GM19099 (cell line): ENCODE measurements around the gene PTGR1.

Source experiments
- POLR2A ChIP-seq: IDR thresholded peaks from 3 replicates; pipeline ENCODE4 v1.6.1; 2011; ENCODE audit warnings: low read depth; ENCODE audit not compliant: insufficient read length; ENCODE audit errors: extremely low read depth

The PTGR1 gene

GRCh38 chr9:111628411-111628810 lies 29.0 kb upstream of the PTGR1 start:
- no peak for TF ChIP-seq POLR2A

- TF ChIP-seq POLR2A, result no peak
Observed at GRCh38 chr9:111627260-111627963, 28.0 kb upstream of the PTGR1 start.

GRCh38 chr9:111622626-111623025 lies 23.2 kb upstream of the PTGR1 start:
- TF ChIP-seq POLR2A, result no peak

- TF ChIP-seq POLR2A, result no peak
Observed at GRCh38 chr9:111621895-111622480, 22.5 kb upstream of the PTGR1 start.

- no peak for TF ChIP-seq POLR2A
Observed at GRCh38 chr9:111615928-111616327, 16.5 kb upstream of the PTGR1 start.

GRCh38 chr9:111613436-111614040 lies 14.1 kb upstream of the PTGR1 start:
- no peak for TF ChIP-seq POLR2A

GRCh38 chr9:111610845-111611244 lies 11.4 kb upstream of the PTGR1 start:
- TF ChIP-seq POLR2A, result no peak

- TF ChIP-seq POLR2A, result no peak
Observed at GRCh38 chr9:111610149-111610548, 10.7 kb upstream of the PTGR1 start.

GRCh38 chr9:111605041-111605559 lies 5.7 kb upstream of the PTGR1 start:
- TF ChIP-seq POLR2A, result no peak

GRCh38 chr9:111604054-111604615 lies 4.7 kb upstream of the PTGR1 start:
- no peak for TF ChIP-seq POLR2A

- no peak for TF ChIP-seq POLR2A
Observed at GRCh38 chr9:111603041-111603440, 3.6 kb upstream of the PTGR1 start.

- TF ChIP-seq POLR2A, result no peak
Observed at GRCh38 chr9:111601237-111602018, 2.0 kb upstream of the PTGR1 start.

- TF ChIP-seq POLR2A, result no peak
Observed at GRCh38 chr9:111599955-111600343, 502 bp upstream of the PTGR1 start.

- TF ChIP-seq POLR2A, result no peak
Observed at GRCh38 chr9:111598733-111599091, 735 bp downstream of the PTGR1 start.
